WTC11 (cell line): ENCODE measurements around the gene GDF11. TPM values are rescaled to one million over a fixed set of nuclear protein-coding genes. Genes with fewer than 3 reads are reported as not detected.

Experiments
- ATAC-seq: fragments of 200-7000 bp; cut with Tn5 transposase; 2 replicates; pipeline ENCODE4 v1.10.0; 2021; ENCODE audit warnings: mild to moderate bottlenecking, moderate library complexity
- CTCF ChIA-PET: fragments of 300-600 bp; sonication (Branson Sonifier 250); formaldehyde crosslinking; loops from one replicate; lab custom pipeline; 2021; ENCODE audit warnings: antibody characterized with exemption; lab: Charles Lee
- POLR2A ChIA-PET: fragments of 350-600 bp; sonication (Branson Sonifier 250); formaldehyde crosslinking; loops from one replicate; lab custom pipeline; 2021; ENCODE audit warnings: antibody characterized with exemption; lab: Charles Lee
- DNase-seq: peaks from one replicate; pipeline ENCODE4 v3.0.0; 2021; ENCODE audit warnings: low spot score
- H3K27ac Mint-ChIP-seq: 2 replicates; pipeline ENCODE4 v1.8.0; 2021; ENCODE audit warnings: mixed read lengths
- H3K27me3 Mint-ChIP-seq: 2 replicates; pipeline ENCODE4 v1.8.0; 2021; ENCODE audit warnings: low read depth, mild to moderate bottlenecking, moderate library complexity, mixed read lengths
- H3K36me3 Mint-ChIP-seq: 2 replicates; pipeline ENCODE4 v1.8.0; 2021; ENCODE audit warnings: mixed read lengths
- H3K4me1 Mint-ChIP-seq: 2 replicates; pipeline ENCODE4 v1.8.0; 2022; ENCODE audit warnings: mixed read lengths
- H3K4me3 Mint-ChIP-seq: 2 replicates; pipeline ENCODE4 v1.8.0; 2021; ENCODE audit warnings: mild to moderate bottlenecking, moderate library complexity, mixed read lengths
- H3K9me3 Mint-ChIP-seq: 2 replicates; pipeline ENCODE4 v1.8.0; 2021; ENCODE audit warnings: mixed read lengths
- CBFB ChIP-seq: sonication (generic); formaldehyde crosslinking; IDR thresholded peaks from 2 replicates; pipeline ENCODE4 v1.8.1; 2022; ENCODE audit warnings: mild to moderate bottlenecking, low read depth, missing genetic modification reagents
- CREB1 ChIP-seq: sonication (generic); formaldehyde crosslinking; IDR thresholded peaks from 2 replicates; pipeline ENCODE4 v1.8.0; 2023; ENCODE audit warnings: mild to moderate bottlenecking, missing genetic modification reagents
- CREM ChIP-seq: sonication (generic); formaldehyde crosslinking; IDR thresholded peaks from 2 replicates; pipeline ENCODE4 v1.8.1; 2022; ENCODE audit warnings: mild to moderate bottlenecking, missing genetic modification reagents, moderate library complexity
- E2F1 ChIP-seq: sonication (generic); formaldehyde crosslinking; IDR thresholded peaks from 2 replicates; pipeline ENCODE4 v1.8.0; 2022; ENCODE audit warnings: mild to moderate bottlenecking, missing genetic modification reagents
- ELF4 ChIP-seq: sonication (generic); formaldehyde crosslinking; IDR thresholded peaks from 2 replicates; pipeline ENCODE4 v1.8.1; 2022; ENCODE audit warnings: low read depth, mild to moderate bottlenecking, moderate library complexity, missing genetic modification reagents
- FOXJ3 ChIP-seq: sonication (generic); formaldehyde crosslinking; IDR thresholded peaks from 2 replicates; pipeline ENCODE4 v1.9.0; 2021; ENCODE audit warnings: missing genetic modification reagents, mild to moderate bottlenecking, borderline replicate concordance
- FOXK1 ChIP-seq: sonication (generic); formaldehyde crosslinking; IDR thresholded peaks from 2 replicates; pipeline ENCODE4 v1.8.0; 2022; ENCODE audit warnings: mild to moderate bottlenecking, moderate library complexity, missing genetic modification reagents
- IRF1 ChIP-seq: sonication (generic); formaldehyde crosslinking; IDR thresholded peaks from 2 replicates; pipeline ENCODE4 v1.8.0; 2023; ENCODE audit warnings: missing genetic modification reagents
- JUN ChIP-seq: sonication (generic); formaldehyde crosslinking; IDR thresholded peaks from 2 replicates; pipeline ENCODE4 v1.8.0; 2023; ENCODE audit warnings: mild to moderate bottlenecking, missing genetic modification reagents
- NR2C2 ChIP-seq: sonication (generic); formaldehyde crosslinking; IDR thresholded peaks from 2 replicates; pipeline ENCODE4 v1.8.0; 2022; ENCODE audit warnings: mild to moderate bottlenecking, missing genetic modification reagents
- NR3C1 ChIP-seq: sonication (generic); formaldehyde crosslinking; conservative IDR thresholded peaks from 2 replicates; pipeline ENCODE4 v1.8.1; 2023; ENCODE audit warnings: low read depth, mild to moderate bottlenecking, missing genetic modification reagents
- PRRX2 ChIP-seq: fragments of 250-450 bp; sonication (Bioruptor Pico); IDR thresholded peaks from 2 replicates; pipeline ENCODE4 v1.8.0; 2021; ENCODE audit warnings: mild to moderate bottlenecking
- SOX15 ChIP-seq: fragments of 250-450 bp; sonication (Bioruptor Pico); IDR thresholded peaks from 2 replicates; pipeline ENCODE4 v1.9.0; 2021; ENCODE audit warnings: mild to moderate bottlenecking
- STAT6 ChIP-seq: sonication (generic); formaldehyde crosslinking; conservative IDR thresholded peaks from 2 replicates; pipeline ENCODE4 v1.8.1; 2023; ENCODE audit warnings: mild to moderate bottlenecking, low read depth, missing genetic modification reagents, moderate library complexity
- TCF7 ChIP-seq: sonication (generic); formaldehyde crosslinking; IDR thresholded peaks from 2 replicates; pipeline ENCODE4 v1.8.0; 2022; ENCODE audit warnings: mild to moderate bottlenecking, low read depth, missing genetic modification reagents, moderate library complexity
- ZNF138 ChIP-seq: sonication (generic); formaldehyde crosslinking; conservative IDR thresholded peaks from 2 replicates; pipeline ENCODE4 v1.8.1; 2022; ENCODE audit warnings: mild to moderate bottlenecking, moderate library complexity, missing genetic modification reagents
- ZNF281 ChIP-seq: sonication (generic); formaldehyde crosslinking; IDR thresholded peaks from 2 replicates; pipeline ENCODE4 v1.8.0; 2023; ENCODE audit warnings: mild to moderate bottlenecking, missing genetic modification reagents
- ZNF317 ChIP-seq: sonication (generic); formaldehyde crosslinking; IDR thresholded peaks from 2 replicates; pipeline ENCODE4 v1.8.1; 2023; ENCODE audit warnings: low read depth, mild to moderate bottlenecking, moderate library complexity, missing genetic modification reagents, borderline replicate concordance
- ZNF423 ChIP-seq: fragments of 250-450 bp; sonication (Bioruptor Pico); IDR thresholded peaks from 2 replicates; pipeline ENCODE4 v2.1.2; 2022; ENCODE audit warnings: mild to moderate bottlenecking, moderate library complexity
- ZNF425 ChIP-seq: fragments of 250-450 bp; sonication (Bioruptor Pico); conservative IDR thresholded peaks from 2 replicates; pipeline ENCODE4 v1.9.0; 2021; ENCODE audit warnings: mild to moderate bottlenecking
- total RNA-seq: library from RNA; stranded (reverse); gene quantifications from 3 replicates; pipeline ENCODE4 v1.2.3, GENCODE V29; 2021
- TF ChIP-seq, protein P1 (sequence below): sonication (generic); formaldehyde crosslinking; IDR thresholded peaks from 2 replicates; pipeline ENCODE4 v1.8.1; 2023; ENCODE audit warnings: mild to moderate bottlenecking, moderate library complexity, missing genetic modification reagents
- TF ChIP-seq, protein P2 (sequence below): fragments of 250-450 bp; sonication (Bioruptor Pico); IDR thresholded peaks from 2 replicates; pipeline ENCODE4 v1.9.0; 2021; ENCODE audit warnings: moderate library complexity, mild to moderate bottlenecking, inconsistent platforms, borderline replicate concordance

Gene GDF11
- total RNA-seq, 1 experiment from 2014 or later, result 16.9 TPM

DNA sequence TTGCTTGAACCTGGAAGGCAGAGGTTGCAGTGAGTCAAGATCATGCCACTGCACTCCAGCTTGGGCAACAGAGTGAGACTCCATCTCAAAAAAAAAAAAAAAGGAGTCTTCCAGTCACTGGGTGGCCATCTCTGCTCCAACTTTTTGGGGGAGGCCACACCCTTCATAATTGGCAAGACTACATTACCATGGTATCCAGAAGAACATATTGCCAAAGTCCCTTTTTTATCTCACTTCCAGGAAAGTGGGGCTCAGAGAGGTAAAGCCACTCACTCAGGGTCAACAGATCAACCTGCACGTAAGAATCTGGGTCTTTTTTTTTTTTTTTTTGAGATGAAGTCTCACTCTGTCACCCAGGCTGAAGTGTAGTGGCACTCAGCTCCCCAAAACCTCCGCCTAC is 9.1 kb upstream of the GDF11 start (continued):
- no peak for TF ChIP-seq FOXK1 (CRISPR knock-in tag)
- TF ChIP-seq STAT6 (CRISPR knock-in tag), result no peak
- TF ChIP-seq, protein P1, sequence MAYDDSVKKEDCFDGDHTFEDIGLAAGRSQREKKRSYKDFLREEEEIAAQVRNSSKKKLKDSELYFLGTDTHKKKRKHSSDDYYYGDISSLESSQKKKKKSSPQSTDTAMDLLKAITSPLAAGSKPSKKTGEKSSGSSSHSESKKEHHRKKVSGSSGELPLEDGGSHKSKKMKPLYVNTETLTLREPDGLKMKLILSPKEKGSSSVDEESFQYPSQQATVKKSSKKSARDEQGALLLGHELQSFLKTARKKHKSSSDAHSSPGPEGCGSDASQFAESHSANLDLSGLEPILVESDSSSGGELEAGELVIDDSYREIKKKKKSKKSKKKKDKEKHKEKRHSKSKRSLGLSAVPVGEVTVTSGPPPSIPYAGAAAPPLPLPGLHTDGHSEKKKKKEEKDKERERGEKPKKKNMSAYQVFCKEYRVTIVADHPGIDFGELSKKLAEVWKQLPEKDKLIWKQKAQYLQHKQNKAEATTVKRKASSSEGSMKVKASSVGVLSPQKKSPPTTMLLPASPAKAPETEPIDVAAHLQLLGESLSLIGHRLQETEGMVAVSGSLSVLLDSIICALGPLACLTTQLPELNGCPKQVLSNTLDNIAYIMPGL (CRISPR knock-in tag), result no peak
- no peak for TF ChIP-seq ZNF317 (CRISPR knock-in tag)
- TF ChIP-seq FOXJ3 (CRISPR knock-in tag), result no peak
- TF ChIP-seq ZNF138, result no peak
- no peak for TF ChIP-seq PRRX2 (CRISPR knock-in tag)

GRCh38 chr12:55734595-55734994 is 8.3 kb upstream of the GDF11 start:
- Mint-ChIP-seq H3K4me1 (peaks cover 37% of the 10 kb centered on the region), H3K27me3 (no peaks in the 10 kb centered on the region), H3K27ac (no peak overlapping the region), H3K36me3 (no peaks in the 10 kb centered on the region), H3K9me3 (no peaks in the 10 kb centered on the region), H3K4me3 (no peak overlapping the region)
- no peak for ATAC-seq
- CTCF ChIA-PET, result interaction anchor here (0.6 to 1.5 kb wide), 4 partner anchors 10 to 78 kb away, joined by 3 to 6 read pairs (median 4); partner anchors contain the start of gene BLOC1S1
- POLR2A ChIA-PET, result no interaction called here
- DNase-seq, result no peak
- TF ChIP-seq ZNF423 (CRISPR knock-in tag) (no peak), CREB1 (CRISPR knock-in tag) (no peak), ZNF317 (CRISPR knock-in tag) (no peak), ZNF281 (no peak), E2F1 (CRISPR knock-in tag) (no peak), SOX15 (CRISPR knock-in tag) (no peak)

DNA sequence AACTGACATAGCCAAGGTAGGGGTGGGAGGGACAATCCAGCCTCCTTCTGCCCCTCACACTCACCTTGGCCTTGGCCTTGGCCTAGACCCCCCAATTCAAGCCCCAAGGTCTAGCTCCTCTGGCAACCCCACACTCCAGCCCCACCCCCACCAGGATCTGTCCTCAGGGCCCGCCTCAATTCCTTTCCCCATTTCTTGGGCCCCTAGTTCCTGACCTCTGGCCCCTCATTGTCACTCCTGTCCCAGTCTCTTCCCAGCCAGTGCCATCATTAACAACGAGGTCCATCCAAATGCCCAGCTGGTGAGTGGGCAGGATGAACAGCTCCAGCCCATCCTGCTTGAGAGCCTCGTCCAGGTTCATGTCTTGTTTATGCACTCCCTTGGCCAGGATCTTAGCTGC is 6.8 kb upstream of the GDF11 start:
- Mint-ChIP-seq H3K27ac (no peak overlapping the region), H3K9me3 (no peaks in the 10 kb centered on the region), H3K4me3 (no peak overlapping the region), H3K27me3 (peaks cover 1% of the 10 kb centered on the region; the same call in 1 of the 2 replicates), H3K36me3 (no peaks in the 10 kb centered on the region), H3K4me1 (peaks cover 24% of the 10 kb centered on the region)
- DNase-seq (no peak), ATAC-seq (no peak)
- POLR2A ChIA-PET, result interaction anchor here (1.4 kb wide), 1 partner anchor 93 kb away, joined by 6 read pairs; the partner anchor contains the start of gene DNAJC14
- CTCF ChIA-PET, result interaction anchor here (1.2 to 3.8 kb wide), 8 partner anchors 8 to 82 kb away, joined by 3 to 160 read pairs (median 52); partner anchors contain the start of genes ITGA7, ORMDL2, RDH5 and SARNP
- no peak for TF ChIP-seq NR2C2 (CRISPR knock-in tag)
- TF ChIP-seq JUN, result no peak
- no peak for TF ChIP-seq NR3C1 (CRISPR knock-in tag)
- TF ChIP-seq IRF1 (CRISPR knock-in tag), result no peak
- no peak for TF ChIP-seq ELF4
- TF ChIP-seq, protein P2, sequence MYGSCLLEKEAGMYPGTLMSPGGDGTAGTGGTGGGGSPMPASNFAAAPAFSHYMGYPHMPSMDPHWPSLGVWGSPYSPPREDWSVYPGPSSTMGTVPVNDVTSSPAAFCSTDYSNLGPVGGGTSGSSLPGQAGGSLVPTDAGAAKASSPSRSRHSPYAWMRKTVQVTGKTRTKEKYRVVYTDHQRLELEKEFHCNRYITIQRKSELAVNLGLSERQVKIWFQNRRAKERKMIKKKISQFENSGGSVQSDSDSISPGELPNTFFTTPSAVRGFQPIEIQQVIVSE (CRISPR knock-in tag), result no peak
- TF ChIP-seq CBFB (CRISPR knock-in tag), result no peak
- no peak for TF ChIP-seq TCF7 (CRISPR knock-in tag)
- no peak for TF ChIP-seq CREM (CRISPR knock-in tag)
- TF ChIP-seq ZNF425 (CRISPR knock-in tag), result no peak
